IPS-NIHi7 (cell line): ENCODE measurements around the gene VDAC2.

Experiments
- DNase-seq: peaks from one replicate; pipeline ENCODE4 v3.0.0; 2012; ENCODE audit warnings: mixed read lengths; ENCODE audit errors: extremely low spot score

VDAC2 gene

GRCh38 chr10:75230600-75231038 is 20.0 kb downstream of the VDAC2 start:
- DNase-seq: peak; percentile 73

- no peak for DNase-seq
These were observed 21.3 kb downstream of the VDAC2 start for GRCh38 chr10:75231672-75232581.

GRCh38 chr10:75233444-75234016 is 22.9 kb downstream of the VDAC2 start:
- no peak for DNase-seq

- DNase-seq: peak; percentile 97
These were observed 23.6 kb downstream of the VDAC2 start for GRCh38 chr10:75234017-75234682.

- DNase-seq: peak; percentile 47
These were observed 24.2 kb downstream of the VDAC2 start for GRCh38 chr10:75234683-75235374.

- peak; percentile 97 for DNase-seq
These were observed 25.0 kb downstream of the VDAC2 start, which contains the start of gene COMTD1 for GRCh38 chr10:75235375-75236177. Gene COMTD1, minus strand, starts transcription at chr10:75235957. Its CDS starts 29 bp downstream, at chr10:75235928.

- DNase-seq: no peak
These were observed 25.7 kb downstream of the VDAC2 start for GRCh38 chr10:75236178-75236825.

- no peak for DNase-seq
These were observed 27.8 kb downstream of the VDAC2 start for GRCh38 chr10:75238182-75239095.

- no peak for DNase-seq
These were observed 28.6 kb downstream of the VDAC2 start for GRCh38 chr10:75239096-75239790.

- DNase-seq: no peak
These were observed 29.9 kb downstream of the VDAC2 start for GRCh38 chr10:75240329-75241076.

- no peak for DNase-seq
These were observed 32.8 kb downstream of the VDAC2 start for GRCh38 chr10:75243426-75243825.

GRCh38 chr10:75244487-75245353 is 34.1 kb downstream of the VDAC2 start:
- no peak for DNase-seq

GRCh38 chr10:75245354-75246250 is 35.0 kb downstream of the VDAC2 start:
- DNase-seq: no peak

- DNase-seq: no peak
These were observed 35.9 kb downstream of the VDAC2 start for GRCh38 chr10:75246506-75246905.

GRCh38 chr10:75247797-75248196 is 37.2 kb downstream of the VDAC2 start:
- no peak for DNase-seq

GRCh38 chr10:75250934-75251333 is 40.3 kb downstream of the VDAC2 start:
- no peak for DNase-seq
